22Rv1 (cell line): ENCODE measurements around the gene GAS7.

Experiments used
- CTCF ChIP-seq: fragments of 450-650 bp; IDR thresholded peaks from 2 replicates; pipeline ENCODE4 v1.5.1; 2017; ENCODE audit warnings: mild to moderate bottlenecking
- ZFX ChIP-seq: fragments of 450-650 bp; IDR thresholded peaks from 2 replicates; pipeline ENCODE4 v1.6.1; 2017; ENCODE audit warnings: antibody characterized with exemption, borderline replicate concordance

DNA sequence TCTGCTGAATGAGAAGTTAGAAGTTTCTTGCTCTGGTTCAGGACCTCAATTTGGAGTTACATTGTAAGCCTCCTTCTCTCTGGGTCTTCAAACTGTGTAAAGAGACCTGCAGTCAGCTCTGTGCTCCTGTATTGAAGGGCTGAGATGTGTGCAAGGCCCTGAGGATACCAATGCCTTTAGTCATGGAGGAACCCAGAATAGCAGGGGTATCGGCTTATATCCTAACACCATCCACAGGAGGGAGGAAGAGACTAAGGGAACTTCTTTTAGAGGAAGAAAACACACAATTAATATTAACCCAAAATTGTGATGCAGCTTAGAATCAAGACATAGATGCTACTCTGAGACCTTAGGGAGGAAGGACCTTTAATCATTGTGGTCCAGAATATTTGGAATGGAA is 336.2 kb downstream of the GAS7 start:
- TF ChIP-seq CTCF (no peak), ZFX (no peak)
